PFSK-1 (cell line): ENCODE results near the gene SNRNP70.

ENCODE experiments used
- FOXP2 ChIP-seq: optimal IDR thresholded peaks from 2 replicates; pipeline ENCODE3; 2011; ENCODE audit warnings: borderline replicate concordance, control low read depth, inconsistent platforms; ENCODE audit not compliant: insufficient read depth; ENCODE audit errors: extremely low read length, extremely low read depth
- POLR2AphosphoS5 ChIP-seq: IDR thresholded peaks from 2 replicates; pipeline ENCODE4 v1.6.1; 2012; ENCODE audit warnings: low read depth, mild to moderate bottlenecking, control low read depth, low read length, moderate library complexity
- REST ChIP-seq, 2 experiments: IDR thresholded peaks; 2 replicates each; pipeline versions ENCODE4 v1.6.1 to v1.8.0; 2011 to 2012; ENCODE audit warnings: low read depth in 2 of 2, low read length in 2 of 2, control low read depth in 1 of 2, inconsistent platforms in 1 of 2, mild to moderate bottlenecking in 1 of 2, moderate library complexity in 1 of 2; ENCODE audit not compliant: insufficient read depth in 1 of 2
- SIN3A ChIP-seq: IDR thresholded peaks from 2 replicates; pipeline ENCODE4 v1.6.1; 2012; ENCODE audit warnings: mild to moderate bottlenecking, low read length, moderate library complexity, borderline replicate concordance; ENCODE audit not compliant: insufficient read depth
- TAF1 ChIP-seq: IDR thresholded peaks from 2 replicates; pipeline ENCODE4 v1.6.1; 2012; ENCODE audit warnings: low read length, control low read depth, borderline replicate concordance; ENCODE audit not compliant: insufficient read depth

The SNRNP70 gene

GRCh38 chr19:49101160-49101559, 15.9 kb downstream of the SNRNP70 start:
- TF ChIP-seq REST (IDR thresholded peaks at IDR 0.05; ENCODE audit: insufficient read depth in 1 of 2, low read depth in 2 of 2, low read length in 2 of 2) (no peak), TAF1 (no peak), SIN3A (no peak), POLR2AphosphoS5 (no peak), FOXP2 (no peak)

GRCh38 chr19:49102303-49102702, 17.1 kb downstream of the SNRNP70 start:
- TF ChIP-seq SIN3A: no peak
- TF ChIP-seq REST (IDR thresholded peaks at IDR 0.05; ENCODE audit: insufficient read depth in 1 of 2, low read depth in 2 of 2, low read length in 2 of 2): no peak
- no peak for TF ChIP-seq TAF1

- TF ChIP-seq TAF1 (no peak), FOXP2 (no peak)
Measured at GRCh38 chr19:49103331-49104085, 18.3 kb downstream of the SNRNP70 start.

GRCh38 chr19:49104229-49104864, 19.1 kb downstream of the SNRNP70 start:
- TF ChIP-seq SIN3A: no peak
- no peak for TF ChIP-seq REST (IDR thresholded peaks at IDR 0.05; ENCODE audit: insufficient read depth in 1 of 2, low read depth in 2 of 2, low read length in 2 of 2)
- TF ChIP-seq TAF1: no peak
- TF ChIP-seq FOXP2: no peak
- no peak for TF ChIP-seq POLR2AphosphoS5

GRCh38 chr19:49106648-49107135, 21.4 kb downstream of the SNRNP70 start:
- TF ChIP-seq TAF1 (no peak), FOXP2 (no peak), REST (IDR thresholded peaks at IDR 0.05; ENCODE audit: insufficient read depth in 1 of 2, low read depth in 2 of 2, low read length in 2 of 2) (no peak)
